Hepatocyte (in vitro differentiated cells): ENCODE results near the gene ZNF280D. TPM values are rescaled to one million over a fixed set of nuclear protein-coding genes. Genes with fewer than 3 reads are reported as not detected.

Source experiments
- DNase-seq: peaks from one replicate; pipeline ENCODE4 v3.0.0-alpha.2; 2016; ENCODE audit warnings: low spot score
- H2AFZ ChIP-seq: fragments of 200-600 bp; sonication (generic); 2 replicates; pipeline ENCODE4 v1.6.0; 2016; ENCODE audit warnings: antibody characterized with exemption, mild to moderate bottlenecking
- H3K27ac ChIP-seq: fragments of 200-600 bp; sonication (generic); 2 replicates; pipeline ENCODE4 v1.5.1; 2016; ENCODE audit warnings: mild to moderate bottlenecking
- H3K27me3 ChIP-seq: fragments of 200-600 bp; sonication (generic); 2 replicates; pipeline ENCODE4 v1.6.1; 2016
- H3K36me3 ChIP-seq: fragments of 200-600 bp; sonication (generic); replicated peaks from 2 replicates; pipeline ENCODE4 v1.5.1; 2016; ENCODE audit warnings: low read depth; ENCODE audit not compliant: insufficient read depth
- H3K4me1 ChIP-seq: fragments of 200-600 bp; sonication (generic); 2 replicates; pipeline ENCODE4 v1.5.1; 2016; ENCODE audit warnings: mild to moderate bottlenecking, moderate library complexity; ENCODE audit not compliant: insufficient read depth
- H3K4me2 ChIP-seq: fragments of 200-600 bp; sonication (generic); 2 replicates; pipeline ENCODE4 v1.6.0; 2016
- H3K4me3 ChIP-seq: fragments of 200-600 bp; sonication (generic); 2 replicates; pipeline ENCODE4 v1.5.1; 2016; ENCODE audit warnings: mild to moderate bottlenecking
- H3K79me2 ChIP-seq: fragments of 200-600 bp; sonication (generic); 2 replicates; pipeline ENCODE4 v1.6.0; 2017; ENCODE audit warnings: mild to moderate bottlenecking
- H3K9me2 ChIP-seq: fragments of 200-600 bp; sonication (generic); replicated peaks from 2 replicates; pipeline ENCODE4 v1.6.0; 2017; ENCODE audit warnings: mild to moderate bottlenecking; ENCODE audit not compliant: insufficient read depth
- H3K9me3 ChIP-seq: fragments of 200-600 bp; sonication (generic); 2 replicates; pipeline ENCODE4 v1.5.1; 2016; ENCODE audit warnings: low read depth, mild to moderate bottlenecking
- H4K20me1 ChIP-seq: fragments of 200-600 bp; sonication (generic); 2 replicates; pipeline ENCODE4 v1.6.0; 2016; ENCODE audit warnings: mild to moderate bottlenecking; ENCODE audit not compliant: insufficient read depth, poor library complexity, severe bottlenecking
- CTCF ChIP-seq: fragments of 200-600 bp; sonication (generic); IDR thresholded peaks from 2 replicates; pipeline ENCODE4 v1.5.1; 2016; ENCODE audit warnings: antibody characterized with exemption, mild to moderate bottlenecking; ENCODE audit not compliant: poor library complexity
- EZH2 ChIP-seq: fragments of 200-600 bp; sonication (generic); IDR thresholded peaks from 2 replicates; pipeline ENCODE4 v1.6.1; 2016; ENCODE audit warnings: antibody characterized with exemption, mild to moderate bottlenecking, borderline replicate concordance
- EZH2phosphoT487 ChIP-seq: fragments of 200-600 bp; sonication (generic); IDR thresholded peaks from one replicate; pipeline ENCODE4 v1.6.1; 2018; ENCODE audit warnings: antibody characterized with exemption, mild to moderate bottlenecking, low read depth, moderate library complexity; ENCODE audit not compliant: unreplicated experiment, severe bottlenecking
- WGBS: methylation state at CpG from one replicate; pipeline ENCODE4 v1.1.6; 2016; ENCODE audit warnings: low lambda C conversion rate; ENCODE audit errors: missing lambda C conversion rate; 5-methylcytosine and 5-hydroxymethylcytosine counted together
- polyA plus RNA-seq: library from polyadenylated mRNA; unstranded; fragments of >200 nt; fragmentation: Nextera tagmentation; extraction: Ambion mirVana; gene quantifications from 2 replicates; pipeline ENCODE4 v1.2.1, GENCODE V29; 2016
- total RNA-seq: library from RNA; depleted of rRNA; stranded (reverse); fragments of >200 nt; gene quantifications from 2 replicates; pipeline ENCODE4 v1.2.3, GENCODE V29; 2014

Gene ZNF280D
- total and polyA plus RNA-seq, 2 experiments from 2014 or later, result 0.54 to 0.87 TPM

- Histone ChIP-seq H3K4me3 (no peak overlapping the region), H3K9me2 (no peaks in the 10 kb centered on the region), H2AFZ (no peak overlapping the region), H3K9me3 (no peaks in the 10 kb centered on the region), H3K36me3 (no peaks in the 10 kb centered on the region), H3K79me2 (no peaks in the 10 kb centered on the region), H4K20me1 (no peaks in the 10 kb centered on the region), H3K27ac (no peak overlapping the region), H3K4me2 (no peak overlapping the region), H3K27me3 (no peaks in the 10 kb centered on the region), H3K4me1 (no peaks in the 10 kb centered on the region)
- DNase-seq, result no peak
- 82% methylated on average over 2 of the region's 2 CpGs for WGBS
- TF ChIP-seq EZH2phosphoT487 (no peak), CTCF (no peak)
These were observed 104.3 kb downstream of the ZNF280D start for GRCh38 chr15:56628893-56629532.

GRCh38 chr15:56619887-56620286, 113.4 kb downstream of the ZNF280D start:
- Histone ChIP-seq H4K20me1 (no peaks in the 10 kb centered on the region), H3K9me2 (no peaks in the 10 kb centered on the region), H3K27ac (no peak overlapping the region), H3K36me3 (no peaks in the 10 kb centered on the region), H3K9me3 (no peaks in the 10 kb centered on the region), H3K27me3 (no peaks in the 10 kb centered on the region), H3K4me3 (no peak overlapping the region), H2AFZ (no peak overlapping the region), H3K79me2 (no peaks in the 10 kb centered on the region), H3K4me2 (no peak overlapping the region), H3K4me1 (no peaks in the 10 kb centered on the region)
- TF ChIP-seq EZH2 (no peak), CTCF (no peak)
- WGBS, result 76% methylated on average over 2 of the region's 2 CpGs
- DNase-seq, result no peak

GRCh38 chr15:56617628-56618027, 115.7 kb downstream of the ZNF280D start:
- Histone ChIP-seq H3K27me3 (no peaks in the 10 kb centered on the region), H2AFZ (no peak overlapping the region), H3K4me1 (no peaks in the 10 kb centered on the region), H3K36me3 (no peaks in the 10 kb centered on the region), H3K9me3 (no peaks in the 10 kb centered on the region), H3K79me2 (no peaks in the 10 kb centered on the region), H3K4me2 (no peak overlapping the region), H3K9me2 (no peaks in the 10 kb centered on the region), H4K20me1 (no peaks in the 10 kb centered on the region), H3K27ac (no peak overlapping the region), H3K4me3 (no peak overlapping the region)
- DNase-seq, result no peak
- 87% methylated on average over 2 of the region's 2 CpGs for WGBS
- no peak for TF ChIP-seq EZH2phosphoT487
- no peak for TF ChIP-seq EZH2
- TF ChIP-seq CTCF, result no peak

- 71% methylated on average over 3 of the region's 3 CpGs for WGBS
- Histone ChIP-seq H3K27ac (no peak overlapping the region), H3K9me3 (no peaks in the 10 kb centered on the region), H3K4me2 (no peak overlapping the region), H3K36me3 (no peaks in the 10 kb centered on the region), H4K20me1 (no peaks in the 10 kb centered on the region), H3K79me2 (no peaks in the 10 kb centered on the region), H3K9me2 (no peaks in the 10 kb centered on the region), H3K27me3 (no peaks in the 10 kb centered on the region), H3K4me1 (no peaks in the 10 kb centered on the region), H2AFZ (no peak overlapping the region), H3K4me3 (no peak overlapping the region)
- peak; percentile 5 for DNase-seq
- TF ChIP-seq EZH2phosphoT487 (no peak), CTCF (no peak), EZH2 (no peak)
These were observed 116.8 kb downstream of the ZNF280D start for GRCh38 chr15:56616551-56616950.
